ENCODE measurements around the gene MRPL3. TPM values are rescaled to one million over a fixed set of nuclear protein-coding genes. Genes with fewer than 3 reads are reported as not detected.

The MRPL3 gene
- total and polyA plus RNA-seq, 2 donors (not counting 1 experiment from before 2014, with no cell fraction given) = 18.5 to 50.1 TPM

GRCh38 chr3:131485119-131485518 lies 17.7 kb downstream of the MRPL3 start:
- no peak for TF ChIP-seq EZH2 (IDR thresholded peaks at IDR 0.05; ENCODE audit: borderline replicate concordance, insufficient read depth, low read depth, low read length, poor library complexity, severe bottlenecking)
- TF ChIP-seq, protein P1, sequence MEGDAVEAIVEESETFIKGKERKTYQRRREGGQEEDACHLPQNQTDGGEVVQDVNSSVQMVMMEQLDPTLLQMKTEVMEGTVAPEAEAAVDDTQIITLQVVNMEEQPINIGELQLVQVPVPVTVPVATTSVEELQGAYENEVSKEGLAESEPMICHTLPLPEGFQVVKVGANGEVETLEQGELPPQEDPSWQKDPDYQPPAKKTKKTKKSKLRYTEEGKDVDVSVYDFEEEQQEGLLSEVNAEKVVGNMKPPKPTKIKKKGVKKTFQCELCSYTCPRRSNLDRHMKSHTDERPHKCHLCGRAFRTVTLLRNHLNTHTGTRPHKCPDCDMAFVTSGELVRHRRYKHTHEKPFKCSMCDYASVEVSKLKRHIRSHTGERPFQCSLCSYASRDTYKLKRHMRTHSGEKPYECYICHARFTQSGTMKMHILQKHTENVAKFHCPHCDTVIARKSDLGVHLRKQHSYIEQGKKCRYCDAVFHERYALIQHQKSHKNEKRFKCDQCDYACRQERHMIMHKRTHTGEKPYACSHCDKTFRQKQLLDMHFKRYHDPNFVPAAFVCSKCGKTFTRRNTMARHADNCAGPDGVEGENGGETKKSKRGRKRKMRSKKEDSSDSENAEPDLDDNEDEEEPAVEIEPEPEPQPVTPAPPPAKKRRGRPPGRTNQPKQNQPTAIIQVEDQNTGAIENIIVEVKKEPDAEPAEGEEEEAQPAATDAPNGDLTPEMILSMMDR (IDR thresholded peaks at IDR 0.05) = no peak
- no peak for ATAC-seq (ENCODE audit: low read depth)
- Mint-ChIP-seq H3K9me3 (ENCODE audit: insufficient read depth) (no peaks in the 10 kb centered on the region), H3K27me3 (no peaks in the 10 kb centered on the region), H3K4me3 (no peak overlapping the region), H3K27ac (no peak overlapping the region), H3K4me1 (peaks cover 10% of the 10 kb centered on the region)
- H3K9me3 ChIP-seq (ENCODE audit: control extremely low read depth in 1 of 3, control insufficient read depth in 2 of 3, insufficient read depth in 1 of 3, low read length in 2 of 3) = no peaks in the 10 kb centered on the region
- ChIA-PET CTCF (no interaction called here), POLR2A (no interaction called here)
- H3K36me3 ChIP-seq (replicated peaks in 1 of 2; ENCODE audit: control extremely low read depth in 1 of 2, control insufficient read depth in 1 of 2, extremely low read depth in 1 of 2, insufficient read depth in 2 of 2, low read length in 1 of 2) = peaks cover 1 to 26% of the 10 kb centered on the region in 2 experiments
- H3K79me2 ChIP-seq (ENCODE audit: control insufficient read depth, insufficient read depth, low read length) = peaks cover 5% of the 10 kb centered on the region
- WGBS (ENCODE audit: insufficient coverage) = no CpG with 5 or more reads among the region's 1 CpG
- intact Hi-C loops (cut with micrococcal nuclease) = no loop called here
- no peak for DNase-seq
- peaks cover 4% of the 10 kb centered on the region for H4K20me1 ChIP-seq (ENCODE audit: control insufficient read depth, insufficient read depth, low read length, poor library complexity, severe bottlenecking)
- H3K4me2 ChIP-seq (replicated peaks; ENCODE audit: low read depth, low read length, poor library complexity, severe bottlenecking) = no peak overlapping the region
- no peaks in the 10 kb centered on the region for H3K27me3 ChIP-seq (replicated peaks in 1 of 4; ENCODE audit: control extremely low read depth in 1 of 4, control insufficient read depth in 3 of 4, insufficient read depth in 4 of 4, low read length in 3 of 4)
- no peak overlapping the region for H3K27ac ChIP-seq (ENCODE audit: low read length in 2 of 2)
- no peak overlapping the region for H2AFZ ChIP-seq (ENCODE audit: insufficient read depth, low read depth, low read length, poor library complexity, severe bottlenecking)
- no peak overlapping the region for H3K9ac ChIP-seq (ENCODE audit: low read length)
- no peaks in the 10 kb centered on the region for H3K4me1 ChIP-seq (ENCODE audit: control insufficient read depth in 2 of 2, insufficient read depth in 2 of 2, low read length in 2 of 2)
- no peak overlapping the region for H3K4me3 ChIP-seq (ENCODE audit: control extremely low read depth in 1 of 5, extremely low read depth in 1 of 5, insufficient read depth in 1 of 5, low read depth in 2 of 5, low read length in 4 of 5)

DNA sequence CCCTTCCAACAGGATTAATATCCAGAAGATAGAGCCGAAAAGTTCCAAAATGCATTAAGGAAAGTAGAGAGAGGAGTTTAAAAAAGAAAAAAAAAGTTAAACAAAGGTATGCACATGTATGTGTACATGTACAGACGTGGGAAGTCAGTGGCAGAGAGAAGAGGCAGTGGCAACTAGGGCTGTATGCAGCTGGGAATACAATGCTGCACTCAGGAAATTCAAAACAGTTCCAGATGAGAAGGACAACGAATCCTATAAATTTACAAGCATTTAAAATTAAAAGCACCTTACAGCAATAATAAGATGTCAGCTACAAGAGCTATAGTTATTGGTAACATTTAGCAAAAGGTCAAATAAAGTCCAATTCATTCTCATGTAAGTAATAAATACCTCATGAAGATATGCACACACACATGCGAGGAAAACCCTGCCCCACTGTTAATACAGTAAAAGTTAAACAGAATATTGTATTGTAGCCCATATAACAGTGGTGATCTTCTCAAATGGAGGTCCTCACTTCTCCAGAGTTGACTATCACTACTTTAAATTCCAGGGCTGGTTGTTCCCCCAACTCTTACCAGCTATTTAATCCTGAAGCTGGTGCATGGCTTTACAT lies 18.2 kb downstream of the MRPL3 start:
- no peak overlapping the region for H2AFZ ChIP-seq (ENCODE audit: insufficient read depth, low read depth, low read length, poor library complexity, severe bottlenecking)
- Mint-ChIP-seq H3K4me1 (peaks cover 10% of the 10 kb centered on the region), H3K9me3 (ENCODE audit: insufficient read depth) (no peaks in the 10 kb centered on the region), H3K4me3 (no peak overlapping the region), H3K27ac (no peak overlapping the region), H3K27me3 (no peaks in the 10 kb centered on the region)
- CTCF ChIA-PET = no interaction called here
- H3K79me2 ChIP-seq (ENCODE audit: control insufficient read depth, insufficient read depth, low read length) = peaks cover 5% of the 10 kb centered on the region
- peaks cover 4% of the 10 kb centered on the region for H4K20me1 ChIP-seq (ENCODE audit: control insufficient read depth, insufficient read depth, low read length, poor library complexity, severe bottlenecking)
- no peak for TF ChIP-seq EZH2 (IDR thresholded peaks at IDR 0.05; ENCODE audit: borderline replicate concordance, insufficient read depth, low read depth, low read length, poor library complexity, severe bottlenecking)
- TF ChIP-seq, protein P1 (IDR thresholded peaks at IDR 0.05) = no peak
- no peaks in the 10 kb centered on the region for H3K27me3 ChIP-seq (replicated peaks in 1 of 4; ENCODE audit: control extremely low read depth in 1 of 4, control insufficient read depth in 3 of 4, insufficient read depth in 4 of 4, low read length in 3 of 4)
- H3K9ac ChIP-seq (ENCODE audit: low read length) = no peak overlapping the region
- peaks cover 3 to 29% of the 10 kb centered on the region in 2 experiments for H3K36me3 ChIP-seq (replicated peaks in 1 of 2; ENCODE audit: control extremely low read depth in 1 of 2, control insufficient read depth in 1 of 2, extremely low read depth in 1 of 2, insufficient read depth in 2 of 2, low read length in 1 of 2)
- WGBS (ENCODE audit: insufficient coverage) = 86% methylated on average over 1 of the region's 4 CpGs
- POLR2A ChIA-PET = no interaction called here
- H3K9me3 ChIP-seq (ENCODE audit: control extremely low read depth in 1 of 3, control insufficient read depth in 2 of 3, insufficient read depth in 1 of 3, low read length in 2 of 3) = no peaks in the 10 kb centered on the region
- DNase-seq (no peak), ATAC-seq (ENCODE audit: low read depth) (no peak)
- no peak overlapping the region for H3K4me2 ChIP-seq (replicated peaks; ENCODE audit: low read depth, low read length, poor library complexity, severe bottlenecking)
- no peak overlapping the region for H3K4me3 ChIP-seq (ENCODE audit: control extremely low read depth in 1 of 5, extremely low read depth in 1 of 5, insufficient read depth in 1 of 5, low read depth in 2 of 5, low read length in 4 of 5)
- no peak overlapping the region for H3K27ac ChIP-seq (ENCODE audit: low read length in 2 of 2)
- intact Hi-C loops (cut with micrococcal nuclease) = no loop called here
- no peaks in the 10 kb centered on the region for H3K4me1 ChIP-seq (ENCODE audit: control insufficient read depth in 2 of 2, insufficient read depth in 2 of 2, low read length in 2 of 2)
